A673 (cell line): ENCODE data around the gene ADAMTS2.

Experiments
- CTCF ChIP-seq: fragments of 300-800, 200-600 bp; sonication (generic); conservative IDR thresholded peaks from 2 replicates; pipeline ENCODE4 v1.5.1; 2017; ENCODE audit warnings: low read depth, mild to moderate bottlenecking, antibody characterized with exemption, low read length, moderate library complexity, mixed read lengths
- EZH2 ChIP-seq: fragments of 200-600 bp; sonication (generic); IDR thresholded peaks from 2 replicates; pipeline ENCODE4 v1.6.1; 2017; ENCODE audit warnings: borderline replicate concordance, low read depth, mild to moderate bottlenecking, mixed read lengths, antibody characterized with exemption, low read length; ENCODE audit not compliant: poor library complexity, severe bottlenecking

GRCh38 chr5:179275381-179275878, 69.8 kb downstream of the ADAMTS2 start:
- TF ChIP-seq EZH2 (no peak), CTCF (no peak)
